GM19035 (cell line): ENCODE data around the gene MFAP3L.

Source experiments
- ATAC-seq: cut with Tn5 transposase; IDR thresholded peaks from one replicate; pipeline ENCODE4 v1.9.1; 2021; ENCODE audit not compliant: unreplicated experiment

Gene MFAP3L

DNA sequence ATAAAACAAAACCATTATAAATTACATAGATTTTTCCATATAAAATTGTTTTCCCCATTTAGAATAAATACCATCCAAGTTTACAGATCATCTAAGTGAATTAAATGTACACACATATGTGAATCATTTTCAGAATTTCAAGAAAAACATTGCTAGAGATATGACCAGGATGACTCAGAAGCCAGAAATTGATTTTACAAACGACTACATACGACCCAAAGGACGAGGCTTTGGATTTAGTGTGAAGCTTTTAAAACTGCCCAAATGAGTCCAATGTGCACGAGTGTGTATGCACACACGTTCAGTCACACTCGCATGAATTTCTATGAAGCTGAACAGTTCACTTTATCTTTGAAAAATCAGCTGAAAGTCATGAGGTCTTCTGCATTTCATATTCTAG is 37.9 kb downstream of the MFAP3L start:
- ATAC-seq = no peak

DNA sequence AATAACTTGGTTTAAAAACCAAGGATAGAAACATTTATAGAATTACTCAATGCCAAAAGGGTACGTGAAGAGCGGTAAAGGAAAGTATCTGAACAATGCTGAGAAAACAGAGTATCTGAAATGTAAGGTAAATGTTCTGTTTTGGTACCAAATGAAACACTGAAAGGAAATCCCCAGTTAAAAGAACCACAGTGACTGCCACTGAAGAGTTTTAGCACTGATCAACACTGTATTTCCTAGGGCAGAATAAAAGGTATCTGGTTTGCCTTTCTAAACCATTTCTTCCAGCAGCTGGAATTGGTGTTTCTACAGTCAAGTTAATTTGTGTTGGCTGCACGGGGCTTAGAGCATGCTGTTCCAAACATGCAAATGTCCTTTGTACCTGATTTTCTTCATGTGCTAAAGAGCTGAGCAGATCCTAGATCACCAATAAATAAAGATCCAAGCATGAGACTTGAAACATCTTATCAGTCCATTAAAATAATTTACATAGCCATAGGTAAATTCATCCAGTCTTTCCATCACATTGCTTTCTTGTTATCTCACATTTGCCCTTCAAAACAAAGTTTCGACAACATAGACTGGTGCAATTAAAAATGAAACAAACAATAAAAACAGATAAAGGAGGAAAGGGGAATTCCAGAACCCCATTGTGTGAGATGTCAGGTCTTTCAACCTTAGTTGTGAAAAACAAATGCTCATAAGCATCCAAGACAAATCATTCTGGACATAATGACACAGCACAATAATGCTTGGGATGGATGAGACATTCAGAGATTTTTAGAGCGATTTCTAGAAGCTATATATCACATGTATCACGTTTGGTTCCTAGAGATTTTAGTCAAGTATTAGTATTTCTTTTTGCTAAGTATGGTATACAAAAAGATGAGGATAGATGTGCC is 38.6 kb downstream of the MFAP3L start:
- ATAC-seq = no peak

DNA sequence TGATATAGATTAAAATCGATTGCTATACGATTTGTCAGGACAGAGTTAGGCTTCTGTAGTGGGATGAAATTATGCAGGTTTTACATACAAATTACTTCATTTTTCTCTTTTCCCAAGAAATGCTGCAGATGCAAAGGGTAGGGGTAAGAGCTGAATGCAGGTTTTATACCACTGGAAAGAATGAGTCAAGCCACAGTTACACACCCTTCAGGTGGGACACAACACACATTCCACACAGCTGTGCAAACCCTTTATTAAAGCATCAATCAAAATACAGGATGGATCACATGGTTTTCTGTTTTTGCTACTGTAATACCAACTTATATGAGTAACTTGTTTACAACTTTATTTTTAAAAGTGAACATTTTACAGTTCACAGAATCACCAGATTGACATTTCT is 39.8 kb downstream of the MFAP3L start:
- ATAC-seq = no peak

DNA sequence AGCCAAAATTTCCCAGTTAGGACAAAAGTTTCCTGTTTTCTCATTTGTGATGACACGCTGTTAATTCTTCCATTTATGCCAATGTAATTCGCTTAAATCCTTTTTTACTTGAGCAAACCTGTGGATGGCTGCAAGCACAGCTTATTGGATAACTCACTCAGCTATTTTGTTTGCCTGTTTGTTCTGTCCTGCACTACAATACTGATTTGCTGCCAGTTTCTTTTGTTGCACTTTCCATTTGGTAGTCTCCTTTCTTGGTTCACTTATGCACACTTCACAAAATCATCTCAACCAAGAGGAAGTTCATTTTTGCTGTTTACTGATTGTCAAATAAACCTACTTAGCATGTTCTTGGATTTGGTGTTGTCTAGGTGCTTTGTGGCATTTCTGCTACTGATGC is 40.3 kb downstream of the MFAP3L start:
- ATAC-seq = no peak

DNA sequence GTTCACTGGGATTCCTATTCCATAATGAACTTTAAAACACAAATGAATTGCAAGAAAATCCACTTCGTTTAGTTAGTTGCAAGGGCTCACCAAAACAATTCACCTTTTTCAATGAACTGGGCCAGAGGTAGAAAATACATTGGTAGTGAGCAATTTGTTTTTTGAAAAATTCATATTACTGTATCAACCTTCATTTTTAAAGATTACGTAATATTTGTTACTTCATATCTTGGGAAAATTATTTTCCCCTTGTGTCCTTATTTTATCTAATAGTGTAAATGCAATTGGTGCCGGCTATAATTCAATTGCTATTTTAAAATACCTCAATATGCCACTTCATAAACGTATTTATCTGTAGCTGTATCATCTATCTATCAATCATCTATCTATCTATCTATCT is 41.5 kb downstream of the MFAP3L start:
- ATAC-seq = no peak

DNA sequence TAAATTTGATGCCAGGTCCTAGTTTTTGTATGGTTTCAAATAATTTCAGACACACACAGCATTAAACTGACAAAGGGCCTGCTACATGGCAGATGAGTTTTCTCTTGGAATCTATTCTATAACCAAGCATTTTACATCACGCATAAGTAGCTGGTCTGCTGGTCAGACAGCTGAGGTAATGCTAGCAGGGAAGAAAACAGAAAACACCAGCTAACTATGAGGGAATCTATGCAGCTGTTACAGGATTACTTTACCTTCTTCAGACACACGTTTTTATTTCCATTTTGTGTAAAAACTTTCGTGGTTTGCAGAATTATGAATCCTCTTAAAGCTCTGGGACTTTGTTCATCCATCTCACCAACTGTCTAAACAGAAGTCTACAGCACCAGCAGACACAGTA is 42.0 kb downstream of the MFAP3L start:
- no peak for ATAC-seq

DNA sequence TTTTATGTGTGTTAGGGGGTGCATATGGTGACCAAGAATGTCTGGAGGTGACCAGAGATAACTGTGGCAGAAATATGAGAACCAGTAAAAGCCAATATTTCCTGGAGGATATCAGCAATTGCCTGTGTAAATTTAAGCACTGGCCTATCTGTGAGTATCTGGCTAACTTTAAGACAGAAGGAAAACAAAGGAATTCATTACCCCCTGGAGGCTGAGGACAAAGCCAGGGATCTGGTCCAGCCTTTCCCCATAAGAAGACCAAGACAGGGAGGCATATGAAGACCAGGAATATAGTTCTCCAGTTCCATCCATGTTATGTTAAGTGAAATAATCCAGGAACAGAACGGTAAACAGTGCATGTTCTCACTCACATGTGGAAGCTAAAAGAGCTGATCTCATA is 49.2 kb downstream of the MFAP3L start:
- ATAC-seq = no peak

DNA sequence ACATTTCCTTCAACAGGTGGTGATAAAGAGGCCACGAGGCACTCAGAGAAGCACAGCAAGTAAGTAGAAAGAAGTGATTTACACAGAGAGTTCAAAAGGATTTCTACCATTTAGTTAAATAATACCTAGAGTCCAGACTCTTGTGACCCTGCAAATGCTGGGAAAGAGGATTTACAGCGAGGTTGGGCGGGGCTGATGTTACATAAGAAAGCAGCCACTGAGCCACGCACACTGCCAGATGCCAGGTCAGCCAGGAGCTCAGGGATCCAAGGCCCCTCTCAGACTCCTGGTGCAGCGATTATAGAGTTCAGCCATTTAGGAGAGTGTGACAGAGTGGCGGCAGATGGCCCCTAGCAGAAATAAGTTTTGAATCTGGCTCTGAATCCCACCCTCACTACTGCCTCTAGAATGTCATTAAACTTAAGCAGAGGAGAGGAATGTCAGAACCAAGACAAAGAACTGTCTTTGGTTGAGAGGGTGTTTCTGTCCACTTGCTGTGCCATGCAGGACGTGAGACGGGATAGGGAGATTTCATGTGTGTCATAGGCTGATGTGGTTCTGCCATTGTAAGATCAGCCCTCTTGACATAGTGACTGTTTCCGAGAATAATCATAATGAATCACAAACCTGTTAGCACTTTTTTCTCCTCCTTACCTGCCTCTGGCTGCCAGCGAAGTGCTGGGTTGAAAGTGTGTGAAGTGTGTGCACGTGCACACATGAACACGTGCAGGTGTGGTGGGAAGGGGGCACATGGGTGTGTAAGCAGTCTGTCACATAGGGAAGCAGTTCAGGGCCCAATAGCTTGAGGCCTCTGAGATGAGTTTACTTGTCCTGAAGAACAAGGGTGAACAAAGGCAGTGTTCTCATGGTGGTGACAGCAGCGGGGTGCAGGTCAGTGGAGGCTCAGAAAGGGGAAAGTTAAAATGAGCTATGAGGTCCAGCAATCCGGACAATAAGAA is 50.1 kb downstream of the MFAP3L start:
- no peak for ATAC-seq

DNA sequence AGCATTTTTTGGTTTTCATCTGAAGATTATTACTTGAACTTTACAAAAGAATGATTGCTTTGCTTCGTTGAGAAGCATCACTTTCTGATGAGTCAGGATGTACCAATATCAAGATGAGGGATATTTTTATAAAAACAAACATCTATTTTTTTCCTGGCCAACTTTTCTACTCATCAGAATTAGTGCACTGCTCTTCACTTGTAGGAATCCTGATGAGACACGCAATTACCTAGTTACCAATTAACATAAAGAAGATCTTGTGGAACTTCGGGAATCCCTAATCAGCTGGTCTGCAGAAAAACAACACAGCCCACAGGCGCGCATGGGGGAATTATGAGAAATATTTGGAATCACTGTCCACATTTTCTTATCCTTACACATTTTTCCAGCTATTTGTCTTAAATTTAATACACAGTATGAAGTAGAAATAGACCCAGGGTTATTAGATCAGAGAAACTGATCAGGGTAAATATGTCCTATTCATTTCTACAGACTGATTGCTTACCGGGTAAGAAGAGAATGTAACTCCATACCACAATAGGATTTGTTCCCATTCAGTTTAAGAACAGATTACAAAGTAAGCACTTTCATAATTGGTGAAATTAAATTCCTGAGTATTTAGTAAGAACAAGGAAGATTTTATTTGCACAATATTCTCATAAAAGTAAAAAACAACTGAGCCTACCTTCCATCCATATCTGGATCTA is 50.9 kb downstream of the MFAP3L start:
- no peak for ATAC-seq

DNA sequence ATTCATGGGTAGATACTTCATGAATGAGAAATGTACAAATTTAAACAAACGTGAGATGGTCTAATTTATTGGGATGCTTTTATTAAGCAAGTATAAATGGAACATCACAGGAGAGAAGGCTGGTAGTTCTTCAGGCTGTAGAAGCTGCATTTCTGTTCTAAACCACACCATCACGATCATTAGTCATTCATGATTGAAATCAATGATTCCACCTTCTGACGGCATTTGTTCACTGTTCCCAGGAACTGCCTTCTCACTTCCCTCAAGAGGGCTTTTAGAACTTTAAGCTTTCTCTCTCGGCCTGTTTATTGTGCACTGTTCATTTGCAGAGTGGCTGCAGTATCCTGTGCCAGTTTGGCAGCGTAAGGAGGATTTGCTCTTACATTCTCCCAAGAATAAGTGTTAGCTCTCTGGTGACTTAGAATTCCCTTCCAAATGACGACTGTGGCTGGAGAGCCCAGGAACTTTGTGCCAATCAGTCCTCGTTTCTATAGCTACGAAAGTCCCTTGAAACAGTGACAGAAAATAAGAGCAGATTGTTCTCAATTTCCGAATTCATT is 54.7 kb downstream of the MFAP3L start:
- no peak for ATAC-seq

DNA sequence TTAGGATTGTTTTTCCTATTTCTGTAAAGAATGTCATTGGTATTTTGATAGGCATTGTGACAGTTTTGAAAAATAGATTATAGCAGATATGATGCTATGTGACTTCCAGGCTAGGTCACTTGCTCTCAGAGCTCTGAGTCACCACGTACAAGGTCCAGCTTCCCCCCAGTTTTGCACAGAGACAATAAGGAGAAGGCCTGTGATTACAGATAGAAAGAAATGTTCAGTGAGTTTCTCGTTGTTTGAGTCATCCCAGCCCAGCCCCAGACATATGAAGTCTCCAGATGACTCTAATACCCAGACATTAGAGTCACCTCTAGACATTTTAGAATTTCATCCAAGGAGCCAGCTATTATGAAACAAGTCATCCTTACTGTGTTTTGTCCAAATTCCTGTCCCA is 57.2 kb downstream of the MFAP3L start:
- no peak for ATAC-seq

DNA sequence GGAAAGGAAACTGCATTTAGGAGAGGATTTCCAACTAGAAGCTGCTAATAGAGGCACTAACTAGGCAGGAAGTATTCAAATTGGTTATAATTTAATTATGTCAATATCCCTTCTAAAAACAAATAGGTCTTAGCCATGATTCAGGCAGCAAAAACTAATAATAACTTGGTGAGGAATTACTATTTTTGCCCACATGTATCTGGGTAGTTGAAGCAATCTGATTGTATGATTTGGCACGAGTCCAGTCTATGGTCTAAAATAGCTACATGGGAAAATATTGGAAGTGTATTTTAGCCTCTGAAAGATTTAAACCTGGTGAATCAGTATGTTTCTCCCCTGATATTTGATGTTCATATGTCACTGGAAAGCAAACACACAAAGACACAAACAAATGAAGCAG is 62.2 kb downstream of the MFAP3L start:
- ATAC-seq = no peak

DNA sequence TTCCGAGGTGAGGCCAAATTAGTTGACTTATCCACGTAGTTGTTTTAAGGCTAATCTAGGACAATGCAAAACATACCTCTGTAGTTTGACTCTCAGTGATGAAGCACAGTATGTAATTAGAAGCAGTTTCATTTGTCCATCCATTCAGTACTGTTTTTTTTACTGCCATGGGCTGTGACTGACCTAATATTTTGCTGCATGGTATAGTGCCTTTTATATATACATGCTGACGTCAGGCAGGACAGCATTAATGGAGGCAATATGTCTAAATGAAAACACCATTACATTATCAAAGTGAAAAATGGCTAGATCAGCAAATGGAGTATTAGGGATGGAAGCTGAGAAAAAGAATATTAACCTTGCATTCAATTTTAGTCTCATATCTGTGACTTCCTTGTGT is 66.9 kb downstream of the MFAP3L start:
- no peak for ATAC-seq

DNA sequence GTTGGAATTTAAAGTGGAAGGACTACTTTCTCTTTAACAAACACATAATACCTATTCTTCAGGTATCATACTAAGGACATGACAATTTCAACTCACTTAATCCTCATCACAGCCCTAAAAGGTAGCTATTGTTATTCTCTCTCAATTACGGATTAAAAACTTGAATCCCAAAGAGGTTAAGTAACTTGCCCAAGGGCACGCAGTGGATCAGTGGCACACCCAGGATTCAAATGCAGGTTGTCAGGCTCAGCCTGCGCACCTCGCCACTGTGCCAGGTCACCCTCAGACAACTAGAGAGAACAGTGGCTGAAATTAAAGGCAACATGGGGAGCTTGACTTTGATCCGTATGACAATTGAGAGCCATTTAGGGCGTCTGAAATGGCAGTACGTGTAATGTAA is 67.6 kb downstream of the MFAP3L start:
- no peak for ATAC-seq

DNA sequence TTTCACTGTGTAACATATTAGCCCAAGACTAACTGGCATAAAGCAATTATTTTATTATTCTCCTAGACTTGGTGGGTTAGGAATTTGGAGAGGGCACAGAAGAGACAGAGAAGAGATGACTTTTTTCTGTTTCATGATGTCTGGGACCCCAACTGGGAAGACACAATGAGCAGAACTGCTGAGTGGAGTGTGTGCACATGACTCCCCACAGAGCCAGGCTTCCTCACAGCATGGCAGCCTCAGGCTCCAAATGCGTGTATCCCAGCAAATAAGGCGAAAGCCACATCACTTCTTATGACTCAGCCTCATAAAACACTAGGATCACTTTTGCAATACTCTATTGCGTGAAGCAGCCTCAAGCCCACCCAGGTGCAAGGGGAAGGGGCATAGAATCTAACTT is 68.4 kb downstream of the MFAP3L start:
- ATAC-seq = no peak

DNA sequence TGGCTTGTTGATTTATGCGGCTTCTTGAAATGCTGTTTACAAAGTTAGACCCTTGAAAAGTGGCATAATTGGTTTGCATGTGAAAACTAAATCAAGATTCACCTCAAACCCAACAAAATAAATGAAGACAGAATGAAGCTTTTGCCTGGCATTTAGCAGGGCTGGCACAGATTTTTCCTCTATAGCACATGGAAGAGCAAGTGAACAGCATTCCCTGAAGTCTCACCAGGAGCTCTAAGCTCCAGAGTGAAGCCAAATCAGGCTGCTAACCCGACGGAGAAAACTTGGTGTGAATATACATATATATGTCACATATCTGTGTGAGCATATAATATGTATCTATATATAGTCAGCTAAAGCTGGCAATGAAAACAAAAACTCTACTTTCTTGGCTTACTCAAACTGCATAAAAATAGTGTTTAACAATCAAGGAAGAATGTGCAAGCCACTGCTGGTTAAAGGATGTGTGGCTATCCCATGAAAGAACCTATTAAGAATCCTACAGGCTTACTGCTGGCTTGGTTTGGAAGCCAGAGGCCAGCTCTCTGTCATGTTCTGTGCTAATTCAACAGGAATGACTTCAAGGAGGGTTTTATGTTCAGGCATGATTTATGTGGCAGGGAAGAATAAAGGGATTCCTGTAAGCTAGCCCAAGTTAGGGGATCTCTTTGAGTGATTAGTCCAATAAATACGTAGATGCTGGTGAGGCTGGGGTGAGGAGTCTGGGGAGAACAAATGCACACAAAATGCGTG is 69.9 kb downstream of the MFAP3L start:
- no peak for ATAC-seq

DNA sequence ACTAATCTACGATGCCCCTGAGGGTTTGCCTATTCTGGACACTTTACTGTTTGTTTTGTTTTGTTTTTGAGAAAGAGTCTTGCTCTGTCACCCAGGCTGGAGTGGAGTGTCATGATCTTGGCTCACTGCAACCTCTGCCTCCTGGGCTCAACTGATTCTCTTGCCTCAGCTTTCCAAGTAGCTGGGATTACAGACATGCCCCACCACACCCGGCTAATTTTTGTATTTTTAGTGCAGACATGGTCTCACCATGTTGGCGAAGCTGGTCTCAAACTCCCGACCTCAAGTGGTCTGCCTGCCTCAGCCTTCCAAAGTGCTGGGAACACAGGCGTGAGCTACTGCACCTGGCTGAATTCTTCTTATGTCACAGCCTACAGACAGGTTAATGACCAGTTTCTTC is 70.7 kb downstream of the MFAP3L start:
- ATAC-seq = no peak

DNA sequence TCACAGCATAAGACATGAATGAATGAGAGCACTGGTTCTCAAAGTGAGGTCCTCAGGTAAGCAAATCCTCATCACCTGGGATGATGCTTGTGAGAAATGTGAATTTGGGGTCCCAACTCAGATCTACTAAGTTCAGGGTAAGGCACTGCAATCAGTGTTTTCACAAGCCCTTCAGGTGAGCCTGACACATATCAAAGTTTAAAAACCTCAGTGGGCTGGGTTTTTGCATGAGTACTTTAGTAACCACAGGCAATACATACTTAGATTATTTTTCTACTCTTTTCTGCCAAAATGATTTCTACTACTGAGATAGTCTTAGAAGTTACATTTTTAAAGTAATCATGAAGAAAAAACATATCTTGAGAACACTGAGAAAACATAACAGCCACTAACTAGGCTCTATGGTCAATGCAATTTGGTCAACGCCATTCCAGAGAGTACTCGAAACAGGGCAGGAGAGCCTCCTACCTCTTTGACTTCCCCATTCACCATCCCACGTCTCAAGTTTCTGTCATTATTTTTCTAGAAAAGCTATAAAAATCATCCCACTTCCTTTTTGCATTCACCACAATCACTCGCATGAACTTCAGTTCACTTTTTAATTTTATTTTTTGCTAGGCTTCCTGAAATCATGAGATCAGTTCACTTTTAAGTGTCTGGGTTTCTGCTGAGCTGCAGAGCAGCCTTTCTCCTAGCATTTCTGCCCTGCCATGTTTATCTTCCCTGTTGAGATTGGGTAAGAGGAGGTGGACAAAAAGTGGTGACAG is 73.8 kb downstream of the MFAP3L start:
- no peak for ATAC-seq

DNA sequence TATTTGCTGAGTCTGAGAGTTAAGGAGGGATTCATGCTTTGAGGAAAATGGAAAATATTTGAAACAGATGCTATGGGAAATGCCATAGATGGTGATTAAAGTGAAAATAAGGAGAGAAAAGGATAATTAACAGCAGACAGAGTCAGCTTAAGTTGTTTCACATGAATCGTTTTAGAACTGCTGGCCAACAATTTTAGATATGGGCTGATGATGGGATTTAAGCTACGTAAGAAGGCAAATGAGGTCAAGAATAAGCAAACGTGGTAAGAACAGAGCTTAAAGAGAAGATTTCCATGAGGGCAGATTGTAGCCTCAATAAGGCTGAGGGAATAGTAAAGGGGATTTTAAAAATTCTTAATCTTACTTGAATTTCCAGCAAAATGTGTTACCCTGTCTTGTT is 77.9 kb downstream of the MFAP3L start:
- ATAC-seq = no peak

DNA sequence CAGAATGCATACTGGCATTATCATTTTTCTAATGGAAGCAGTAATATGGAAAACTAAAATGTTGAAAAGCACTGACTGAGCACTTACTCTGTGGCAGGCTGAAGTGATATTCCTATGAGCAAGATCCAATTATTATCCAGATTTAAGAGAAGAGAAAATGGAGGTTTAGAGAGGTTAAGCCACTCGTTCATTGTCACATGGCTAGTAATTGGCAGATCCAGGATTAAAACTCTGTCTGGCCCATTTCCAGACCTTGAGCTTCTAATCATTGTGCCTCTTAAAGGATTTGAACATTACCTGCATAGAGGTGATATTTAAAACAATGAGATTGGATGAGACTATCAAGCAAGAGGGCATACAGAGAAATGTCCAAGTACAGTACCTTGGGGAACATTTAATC is 80.6 kb downstream of the MFAP3L start:
- no peak for ATAC-seq
